ENCODE measurements around the gene SLC37A2. TPM values are rescaled to one million over a fixed set of nuclear protein-coding genes. Genes with fewer than 3 reads are reported as not detected.
A peak's percentile ranks its signal among the peaks of the same experiment; 100 is the strongest.

The SLC37A2 gene
- total RNA-seq, 1 donor = 0.27 TPM

GRCh38 chr11:125102510-125102909 lies 39.4 kb downstream of the SLC37A2 start:
- no peak for DNase-seq (ENCODE audit: low read depth in 2 of 3, low spot score in 2 of 3)

- DNase-seq (ENCODE audit: low read depth in 2 of 3, low spot score in 2 of 3) = no peak
These were observed 42.8 kb downstream of the SLC37A2 start for GRCh38 chr11:125105926-125106325.

- DNase-seq (ENCODE audit: low read depth in 2 of 3, low spot score in 2 of 3) = no peak
These were observed 45.4 kb downstream of the SLC37A2 start for GRCh38 chr11:125108469-125108868.

GRCh38 chr11:125110506-125110905 lies 47.4 kb downstream of the SLC37A2 start:
- DNase-seq (ENCODE audit: low read depth in 2 of 3, low spot score in 2 of 3) = no peak

- DNase-seq (ENCODE audit: low read depth in 2 of 3, low spot score in 2 of 3) = peak in 1 of 3 donors; percentile 40
These were observed 47.9 kb downstream of the SLC37A2 start for GRCh38 chr11:125111001-125111342.

GRCh38 chr11:125111343-125112207 lies 48.5 kb downstream of the SLC37A2 start, which contains the start of gene TMEM218:
Gene TMEM218, minus strand, starts transcription at chr11:125111626. Its CDS starts 9,385 bp downstream, at chr11:125102241.
- peak; percentile 94 to 99 (median 99) for DNase-seq (ENCODE audit: low read depth in 2 of 3, low spot score in 2 of 3)

GRCh38 chr11:125112208-125112604 lies 49.1 kb downstream of the SLC37A2 start:
- DNase-seq (ENCODE audit: low read depth in 2 of 3, low spot score in 2 of 3) = no peak

- no peak for DNase-seq (ENCODE audit: low read depth in 2 of 3, low spot score in 2 of 3)
These were observed 51.4 kb downstream of the SLC37A2 start for GRCh38 chr11:125114518-125114917.

- no peak for DNase-seq (ENCODE audit: low read depth in 2 of 3, low spot score in 2 of 3)
These were observed 54.3 kb downstream of the SLC37A2 start for GRCh38 chr11:125117429-125117828.

- DNase-seq (ENCODE audit: low read depth in 2 of 3, low spot score in 2 of 3) = no peak
These were observed 60.3 kb downstream of the SLC37A2 start for GRCh38 chr11:125123194-125123946.

GRCh38 chr11:125123947-125124617 lies 61.0 kb downstream of the SLC37A2 start:
- DNase-seq (ENCODE audit: low read depth in 2 of 3, low spot score in 2 of 3) = peak in 1 of 3 donors; percentile 33

GRCh38 chr11:125124618-125124992 lies 61.5 kb downstream of the SLC37A2 start:
- peak in 1 of 3 donors; percentile 16 for DNase-seq (ENCODE audit: low read depth in 2 of 3, low spot score in 2 of 3)

- DNase-seq (ENCODE audit: low read depth in 2 of 3, low spot score in 2 of 3) = no peak
These were observed 65.3 kb downstream of the SLC37A2 start for GRCh38 chr11:125128450-125128849.

GRCh38 chr11:125129316-125129993 lies 66.3 kb downstream of the SLC37A2 start:
- no peak for DNase-seq (ENCODE audit: low read depth in 2 of 3, low spot score in 2 of 3)

- DNase-seq (ENCODE audit: low read depth in 2 of 3, low spot score in 2 of 3) = no peak
These were observed 69.0 kb downstream of the SLC37A2 start for GRCh38 chr11:125132071-125132470.

- no peak for DNase-seq (ENCODE audit: low read depth in 2 of 3, low spot score in 2 of 3)
These were observed 69.5 kb downstream of the SLC37A2 start for GRCh38 chr11:125132596-125132995.

GRCh38 chr11:125136001-125136400 lies 72.9 kb downstream of the SLC37A2 start:
- no peak for DNase-seq (ENCODE audit: low read depth in 2 of 3, low spot score in 2 of 3)

- DNase-seq (ENCODE audit: low read depth in 2 of 3, low spot score in 2 of 3) = no peak
These were observed 75.9 kb downstream of the SLC37A2 start for GRCh38 chr11:125138966-125139365.

- DNase-seq (ENCODE audit: low read depth in 2 of 3, low spot score in 2 of 3) = no peak
These were observed 76.7 kb downstream of the SLC37A2 start for GRCh38 chr11:125139778-125140177.

All from hematopoietic multipotent progenitor cell (in vitro differentiated cells).